ENCODE data around the gene SPAG16. TPM values are rescaled to one million over a fixed set of nuclear protein-coding genes. Genes with fewer than 3 reads are reported as not detected.

SPAG16 gene
- total and polyA plus RNA-seq, 2 of the 13 experiments (the other 11 are each of a cell fraction or from before 2014, with no cell fraction given), result 9.6 to 26.5 TPM

- no peak for TF ChIP-seq CENPBD1 (CRISPR knock-in tag; IDR thresholded peaks at IDR 0.05; ENCODE audit: borderline replicate concordance, low read depth)
- TF ChIP-seq GZF1 (CRISPR knock-in tag; IDR thresholded peaks at IDR 0.05), result no peak
- no peak for TF ChIP-seq KLF9 (CRISPR knock-in tag; IDR thresholded peaks at IDR 0.05; ENCODE audit: low read depth)
Measured at GRCh38 chr2:213818436-213818835, 534.2 kb downstream of the SPAG16 start (continued).

- CTCF ChIA-PET (ENCODE audit: low intra/inter-chr PET ratio, low total read pairs), result no interaction called here
Measured at GRCh38 chr2:213834331-213834730, 550.1 kb downstream of the SPAG16 start.

More at GRCh38 chr2:213834331-213834730, 550.1 kb downstream of the SPAG16 start:
- Histone ChIP-seq H3K9ac (ENCODE audit: insufficient read depth, low read depth, low read length) (no peak overlapping the region), H3K79me2 (ENCODE audit: insufficient read depth, low read length) (no peaks in the 10 kb centered on the region), H3K36me3 (replicated peaks in 1 of 2; ENCODE audit: control insufficient read depth in 1 of 2, insufficient read depth in 2 of 2, low read length in 2 of 2) (no peaks in the 10 kb centered on the region), H3K27me3 (ENCODE audit: control insufficient read depth in 1 of 2, insufficient read depth in 2 of 2, low read length in 2 of 2) (no peaks in the 10 kb centered on the region), H3K4me2 (ENCODE audit: low read depth, low read length) (no peak overlapping the region), H3K27ac (ENCODE audit: extremely low read length, insufficient read depth, low read length) (no peak overlapping the region), H2AFZ (ENCODE audit: low read length) (no peak overlapping the region), H4K20me1 (ENCODE audit: insufficient read depth, low read length) (no peaks in the 10 kb centered on the region), H3K4me3 (replicated peaks in 1 of 3; ENCODE audit: insufficient read depth in 1 of 3, low read depth in 2 of 3, low read length in 3 of 3) (no peak overlapping the region), H3K9me3 (ENCODE audit: low read length) (peaks cover 9% of the 10 kb centered on the region; the same call in 1 of the 2 replicates), H3K4me1 (ENCODE audit: insufficient read depth, low read length) (no peaks in the 10 kb centered on the region)
- DNase-seq (ENCODE audit: low spot score), result no peak
- in situ Hi-C loops (cut with HindIII; ENCODE audit: extremely low pct_ligation_motif_present, low pct_unique_long_range_greater_than_20kb) (no loop called here), intact Hi-C loops (cut with micrococcal nuclease; ENCODE audit: unreplicated experiment) (no loop called here)
- no peak for FAIRE-seq
- POLR2A ChIA-PET, result no interaction called here
- no peak for ATAC-seq
- no TSS peak for BruUV-seq (replicated peaks)
- TF ChIP-seq GPBP1L1 (CRISPR knock-in tag; IDR thresholded peaks at IDR 0.05) (no peak), ZFP82 (CRISPR knock-in tag; IDR thresholded peaks at IDR 0.05; ENCODE audit: borderline replicate concordance) (no peak), ZNF570 (CRISPR knock-in tag; IDR thresholded peaks at IDR 0.05; ENCODE audit: borderline replicate concordance) (no peak), NFE2L1 (CRISPR knock-in tag; IDR thresholded peaks at IDR 0.05; ENCODE audit: borderline replicate concordance) (no peak), ZBTB20 (CRISPR knock-in tag; IDR thresholded peaks at IDR 0.05; ENCODE audit: borderline replicate concordance, low read depth) (no peak), ZNF564 (CRISPR knock-in tag; IDR thresholded peaks at IDR 0.05) (no peak), SRSF4 (IDR thresholded peaks at IDR 0.05; ENCODE audit: low read depth, low read length, poor library complexity, severe bottlenecking) (no peak), CREM (IDR thresholded peaks at IDR 0.05) (no peak), CREM (CRISPR knock-in tag; IDR thresholded peaks at IDR 0.05) (no peak), REL (CRISPR knock-in tag; conservative IDR thresholded peaks at IDR 0.05) (no peak)
